Kidney (tissue), 14 donors: ENCODE data around the gene FCGBP. TPM values are rescaled to one million over a fixed set of nuclear protein-coding genes. Genes with fewer than 3 reads are reported as not detected.
"Not testable (repeated sequence)": the region's sequence is repeated elsewhere in the genome, so short reads cannot be mapped to it uniquely, and the experiment has no call there.

Experiments used
- DNase-seq, 5 donors: peaks; one replicate each; pipeline ENCODE4 v3.0.0-alpha.2; 2013 to 2020
- FAIRE-seq: peaks from 2 replicates; lab custom pipeline; 2012; peaks lifted over from hg19 to GRCh38; lab: Jason Lieb, UNC
- H3K27ac ChIP-seq, 2 donors: one replicate each; pipeline ENCODE4 v1.7.0; 2013; ENCODE audit warnings: low read depth in 2 of 2, low read length in 2 of 2, inconsistent platforms in 1 of 2
- H3K27me3 ChIP-seq: one replicate; pipeline ENCODE4 v1.7.1; 2013; ENCODE audit warnings: low read length, inconsistent platforms; ENCODE audit not compliant: control insufficient read depth, insufficient read depth
- H3K36me3 ChIP-seq, 3 donors: one replicate each; pipeline versions ENCODE4 v1.7.0 to v1.7.1; 2013; ENCODE audit warnings: low read length in 3 of 3, control low read depth in 1 of 3, inconsistent platforms in 1 of 3; ENCODE audit not compliant: insufficient read depth in 3 of 3, control insufficient read depth in 2 of 3
- H3K4me1 ChIP-seq, 3 donors: one replicate each; pipeline versions ENCODE4 v1.7.0 to v1.7.1; 2013; ENCODE audit warnings: low read length in 3 of 3, inconsistent platforms in 1 of 3, low read depth in 1 of 3; ENCODE audit not compliant: control insufficient read depth in 2 of 3, insufficient read depth in 2 of 3
- H3K4me3 ChIP-seq, 3 donors: one replicate each; pipeline versions ENCODE4 v1.7.0 to v1.8.1; 2013; ENCODE audit warnings: low read length in 3 of 3, control low read depth in 1 of 3, inconsistent platforms in 1 of 3
- H3K9ac ChIP-seq, 3 donors: one replicate each; pipeline versions ENCODE4 v1.7.0 to v1.7.1; 2013; ENCODE audit warnings: low read length in 3 of 3, control low read depth in 1 of 3, inconsistent platforms in 1 of 3
- H3K9me3 ChIP-seq, 3 donors: one replicate each; pipeline versions ENCODE4 v1.7.0 to v1.7.1; 2013; ENCODE audit warnings: low read length in 3 of 3, control low read depth in 1 of 3, inconsistent platforms in 1 of 3; ENCODE audit not compliant: control insufficient read depth in 2 of 3, insufficient read depth in 1 of 3
- intact Hi-C: fragments of 100-400 bp; cut with DNase I; formaldehyde crosslinking; loops from one replicate; pipeline ENCODE4 v1.11.1; 2022
- polyA plus RNA-seq: library from polyadenylated mRNA; stranded (reverse); fragments of 350-450 nt; fragmentation: Illumina TruSeq; extraction: RNeasy Lipid Tissue Mini Kit (QIAGEN cat#74804); gene quantifications from one replicate; pipeline ENCODE4 v1.2.3, GENCODE V29; 2014; ENCODE audit warnings: low read depth, low replicate concordance; ENCODE audit not compliant: insufficient read depth
- total RNA-seq: library from RNA; stranded (reverse); fragmentation: NEBNext Ultra II Directional; extraction: Animal tissue kit (Norgen Biotek cat#: 25700); gene quantifications from one replicate; pipeline ENCODE4 v1.2.1, GENCODE V29; 2021
- TF ChIP-seq, protein P1 (sequence below): IDR thresholded peaks from 3 replicates; pipeline ENCODE4 v1.5.1; 2012; ENCODE audit warnings: mild to moderate bottlenecking, moderate library complexity, borderline replicate concordance; ENCODE audit not compliant: insufficient read depth; ENCODE audit errors: extremely low read depth
- donor health status: control.
- donor health status: control.
- donor health status: control.
- donor health status: control.
- donor health status: control.
- donor health status: DM: yes; HTN: yes; CAD: no.
- donor health status: Normal renal cell carcinoma (clear cell type).

FCGBP gene
- total and polyA plus RNA-seq, 2 donors from 2014 or later: 7.6 to 51.7 TPM

DNA sequence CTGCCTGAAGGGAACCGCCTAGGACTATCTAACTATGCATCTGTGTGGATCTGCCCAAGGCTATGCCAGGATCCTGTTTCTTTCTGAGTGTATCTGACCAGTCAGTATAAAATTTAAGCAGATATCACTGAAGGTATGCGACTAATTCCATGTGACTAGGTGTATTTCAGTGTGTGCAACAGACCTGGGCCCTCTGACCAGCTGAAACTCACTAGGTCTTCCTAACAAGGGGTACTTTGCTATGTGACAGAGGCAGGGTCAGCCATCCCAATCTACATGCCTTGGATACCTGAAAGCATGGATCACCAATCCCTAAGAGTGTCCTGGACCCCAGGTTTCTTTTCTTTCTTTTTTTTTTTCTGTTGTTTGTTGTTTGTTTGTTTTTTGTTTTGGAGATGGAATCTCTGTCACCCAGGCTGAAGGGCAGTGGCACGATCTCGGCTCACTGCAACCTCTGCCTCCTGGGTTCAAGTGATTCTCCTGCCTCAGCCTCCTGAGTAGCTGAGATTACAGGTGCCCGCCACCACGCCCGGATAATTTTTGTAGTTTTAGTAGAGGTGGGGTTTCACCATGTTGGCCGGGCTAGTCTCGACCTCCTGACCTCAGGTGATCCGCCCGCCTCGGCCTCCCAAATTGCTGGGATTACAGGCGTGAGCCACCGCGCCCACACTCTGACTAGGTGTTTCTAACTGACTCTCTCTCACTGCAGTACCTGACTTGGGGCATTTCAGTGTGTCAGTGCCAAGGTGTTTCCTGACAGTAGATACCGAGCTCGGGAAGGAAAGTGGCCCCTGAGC is 43.5 kb downstream of the FCGBP start:
- TF ChIP-seq, protein P1, sequence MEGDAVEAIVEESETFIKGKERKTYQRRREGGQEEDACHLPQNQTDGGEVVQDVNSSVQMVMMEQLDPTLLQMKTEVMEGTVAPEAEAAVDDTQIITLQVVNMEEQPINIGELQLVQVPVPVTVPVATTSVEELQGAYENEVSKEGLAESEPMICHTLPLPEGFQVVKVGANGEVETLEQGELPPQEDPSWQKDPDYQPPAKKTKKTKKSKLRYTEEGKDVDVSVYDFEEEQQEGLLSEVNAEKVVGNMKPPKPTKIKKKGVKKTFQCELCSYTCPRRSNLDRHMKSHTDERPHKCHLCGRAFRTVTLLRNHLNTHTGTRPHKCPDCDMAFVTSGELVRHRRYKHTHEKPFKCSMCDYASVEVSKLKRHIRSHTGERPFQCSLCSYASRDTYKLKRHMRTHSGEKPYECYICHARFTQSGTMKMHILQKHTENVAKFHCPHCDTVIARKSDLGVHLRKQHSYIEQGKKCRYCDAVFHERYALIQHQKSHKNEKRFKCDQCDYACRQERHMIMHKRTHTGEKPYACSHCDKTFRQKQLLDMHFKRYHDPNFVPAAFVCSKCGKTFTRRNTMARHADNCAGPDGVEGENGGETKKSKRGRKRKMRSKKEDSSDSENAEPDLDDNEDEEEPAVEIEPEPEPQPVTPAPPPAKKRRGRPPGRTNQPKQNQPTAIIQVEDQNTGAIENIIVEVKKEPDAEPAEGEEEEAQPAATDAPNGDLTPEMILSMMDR: no peak
- H3K9ac ChIP-seq: peak overlapping the region in 1 of 3 donors; percentile 55
- no peaks in the 10 kb centered on the region for H3K27me3 ChIP-seq
- H3K9me3 ChIP-seq: no peaks in the 10 kb centered on the region
- H3K4me1 ChIP-seq: peaks cover 0 to 4% (median 0%) of the 10 kb centered on the region in 3 donors
- H3K27ac ChIP-seq: no peak overlapping the region
- FAIRE-seq (no peak), DNase-seq (peak in 1 of 5 donors; percentile 75)
- intact Hi-C loops: no loop called here
- H3K4me3 ChIP-seq: no peak overlapping the region
- peaks cover 0 to 2% (median 0%) of the 10 kb centered on the region in 3 donors for H3K36me3 ChIP-seq

DNA sequence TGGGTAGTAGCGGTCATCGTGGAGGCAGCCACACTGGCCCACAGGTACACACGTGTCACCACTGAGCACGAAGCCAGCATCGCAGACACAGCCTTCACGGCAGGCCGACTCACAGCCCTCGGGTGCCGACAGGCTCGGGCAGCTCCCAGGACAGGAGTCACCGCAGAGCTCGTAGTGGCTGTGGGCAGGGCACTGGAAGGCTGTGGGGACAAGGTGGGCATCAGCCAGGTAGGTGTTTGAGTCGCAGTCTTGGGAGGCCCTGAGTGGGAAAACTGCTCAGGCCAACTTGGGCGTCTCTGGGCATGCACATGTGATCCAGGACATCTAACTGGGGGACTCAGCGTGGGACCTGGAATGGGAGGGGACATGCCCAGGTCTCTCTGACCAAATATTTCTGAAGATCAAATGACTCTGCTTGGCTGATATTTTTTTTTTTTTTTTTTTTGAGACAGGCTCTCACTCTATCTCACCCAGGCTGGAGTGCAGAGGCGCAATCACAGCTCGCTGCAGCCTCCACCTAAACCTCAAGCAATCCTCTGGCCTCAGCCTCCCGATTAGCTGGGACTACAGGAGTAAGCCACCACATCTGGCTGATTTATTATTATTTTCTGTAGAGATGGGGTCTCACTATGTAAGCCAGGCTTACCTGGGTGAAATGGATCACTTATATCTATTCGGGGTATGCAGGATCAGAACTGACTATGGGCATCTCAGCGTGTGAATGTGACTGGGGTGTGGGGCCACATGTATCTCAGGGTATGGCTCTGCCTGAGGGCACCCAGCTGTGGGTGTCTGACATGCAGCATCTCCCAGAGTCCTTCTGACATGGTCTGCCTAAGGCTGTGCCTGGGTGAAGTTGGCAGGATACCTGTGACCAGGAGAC is 44.3 kb downstream of the FCGBP start:
- H3K4me3 ChIP-seq, intact Hi-C loops, H3K27ac ChIP-seq, H3K9me3 ChIP-seq, H3K27me3 ChIP-seq, H3K9ac ChIP-seq, H3K4me1 ChIP-seq, DNase-seq, FAIRE-seq, H3K36me3 ChIP-seq: not testable (repeated sequence)

DNA sequence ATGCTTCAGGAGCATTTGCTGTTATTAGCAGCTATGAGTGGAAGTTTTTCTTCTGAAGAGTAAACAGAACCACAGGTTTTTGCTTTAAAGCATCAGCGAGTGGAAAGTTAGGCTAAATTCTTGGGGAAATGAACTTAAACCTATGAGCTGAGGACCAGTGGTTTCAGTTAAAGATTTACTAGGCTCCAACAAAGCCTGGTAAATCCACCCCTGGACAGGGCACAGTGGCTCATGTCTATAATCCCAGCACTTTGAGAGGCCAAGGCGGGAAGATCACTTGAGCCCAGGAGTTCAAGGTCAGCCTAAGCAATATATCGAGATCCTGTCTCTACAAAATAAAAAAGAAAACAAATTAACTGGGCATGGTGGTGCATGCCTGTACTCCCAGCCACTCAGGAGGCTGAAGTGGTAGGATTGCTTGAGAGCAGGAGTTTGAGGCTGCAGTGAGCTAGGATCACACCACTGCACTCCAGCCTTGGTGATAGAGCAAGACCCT is 46.9 kb downstream of the FCGBP start:
- H3K27me3 ChIP-seq, FAIRE-seq, H3K36me3 ChIP-seq, intact Hi-C loops, H3K27ac ChIP-seq, H3K9ac ChIP-seq, H3K9me3 ChIP-seq, H3K4me1 ChIP-seq, DNase-seq, H3K4me3 ChIP-seq: not testable (repeated sequence)

DNA sequence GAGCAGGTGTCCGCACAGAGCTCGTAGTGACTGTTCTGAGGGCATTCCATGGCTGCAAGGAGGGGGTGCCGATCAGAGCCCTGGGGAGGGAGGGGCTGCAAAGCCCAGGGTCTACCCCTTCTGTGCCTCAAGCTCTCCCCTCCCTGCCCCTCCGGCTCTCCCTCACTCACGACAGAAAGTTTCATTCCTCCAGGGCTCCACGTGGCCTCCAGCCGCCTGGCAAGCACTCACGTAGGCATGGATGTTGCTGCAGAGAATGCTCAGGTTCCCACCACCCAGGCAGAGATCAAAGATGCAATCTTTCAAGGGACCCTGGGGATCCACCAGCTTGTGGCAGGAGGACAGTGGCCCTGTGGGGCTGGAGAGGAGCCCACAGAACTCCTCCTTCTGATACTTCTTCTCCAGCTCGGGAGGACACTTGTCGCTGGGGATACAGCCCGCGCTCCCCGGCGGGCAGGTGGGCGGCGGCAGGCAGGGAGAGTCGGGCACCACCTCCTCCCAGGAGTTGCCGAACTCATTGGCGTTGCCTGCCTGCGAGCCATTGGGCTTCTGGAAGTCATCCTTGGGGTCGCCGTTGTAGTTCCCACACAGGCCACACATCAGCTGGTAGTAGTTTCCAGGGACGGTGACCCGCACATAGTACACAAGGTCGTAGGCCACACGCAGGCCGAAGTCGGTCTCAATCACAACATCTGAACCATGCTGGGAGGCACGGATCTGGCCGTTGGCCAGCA is 48.4 kb downstream of the FCGBP start:
- H3K4me1 ChIP-seq, H3K27me3 ChIP-seq, FAIRE-seq, H3K9me3 ChIP-seq, H3K27ac ChIP-seq, H3K4me3 ChIP-seq, intact Hi-C loops, H3K36me3 ChIP-seq, H3K9ac ChIP-seq: not testable (repeated sequence)
- peak in 1 of 5 donors; percentile 24 for DNase-seq

DNA sequence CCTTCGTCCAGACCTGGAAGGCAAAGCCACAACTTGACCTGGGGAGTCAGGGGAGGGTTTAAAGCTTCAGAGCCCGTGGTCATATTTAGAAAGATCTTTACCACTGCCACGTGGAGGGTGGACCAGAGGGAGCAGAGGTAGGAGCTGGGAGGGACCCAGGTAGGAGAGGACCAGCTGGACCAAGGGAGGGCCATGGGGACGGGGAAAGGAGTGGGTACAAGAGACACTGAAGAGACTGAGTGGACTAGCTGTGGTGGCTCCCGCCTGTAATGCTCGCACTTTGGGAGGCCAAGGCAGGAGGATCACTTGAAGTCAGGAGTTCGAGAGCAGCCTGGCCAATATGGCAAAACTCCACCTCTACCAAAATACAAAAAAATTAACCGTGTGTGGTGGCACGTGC is 49.7 kb downstream of the FCGBP start:
- H3K4me1 ChIP-seq, DNase-seq, H3K36me3 ChIP-seq, H3K27me3 ChIP-seq, H3K4me3 ChIP-seq, H3K27ac ChIP-seq, FAIRE-seq, intact Hi-C loops, H3K9ac ChIP-seq, H3K9me3 ChIP-seq: not testable (repeated sequence)
